BLaER1 (cell line): ENCODE measurements around the gene TRPM7.

ENCODE experiments used
- H3K27ac ChIP-seq: shearing (Covaris generic); formaldehyde crosslinking; 2 replicates; pipeline ENCODE4 v1.8.1; 2022
- H3K27me3 ChIP-seq: shearing (Covaris generic); formaldehyde crosslinking; 2 replicates; pipeline ENCODE4 v1.8.1; 2022
- H3K36me3 ChIP-seq: shearing (Covaris generic); formaldehyde crosslinking; 2 replicates; pipeline ENCODE4 v1.8.1; 2022
- H3K4me1 ChIP-seq: shearing (Covaris generic); formaldehyde crosslinking; 2 replicates; pipeline ENCODE4 v1.8.1; 2022
- H3K4me2 ChIP-seq: shearing (Covaris generic); formaldehyde crosslinking; 2 replicates; pipeline ENCODE4 v1.8.1; 2022
- H3K4me3 ChIP-seq: shearing (Covaris generic); formaldehyde crosslinking; 2 replicates; pipeline ENCODE4 v1.8.1; 2022
- H3K9ac ChIP-seq: shearing (Covaris generic); formaldehyde crosslinking; 2 replicates; pipeline ENCODE4 v1.8.1; 2022
- H3K9me3 ChIP-seq: shearing (Covaris generic); formaldehyde crosslinking; 2 replicates; pipeline ENCODE4 v1.8.1; 2022
- H4K20me1 ChIP-seq: shearing (Covaris generic); formaldehyde crosslinking; 2 replicates; pipeline ENCODE4 v1.8.1; 2022
- Cebpa-rat ChIP-seq: shearing (Covaris generic); IDR thresholded peaks from 2 replicates; pipeline ENCODE4 v1.8.1; 2022

Gene TRPM7

DNA sequence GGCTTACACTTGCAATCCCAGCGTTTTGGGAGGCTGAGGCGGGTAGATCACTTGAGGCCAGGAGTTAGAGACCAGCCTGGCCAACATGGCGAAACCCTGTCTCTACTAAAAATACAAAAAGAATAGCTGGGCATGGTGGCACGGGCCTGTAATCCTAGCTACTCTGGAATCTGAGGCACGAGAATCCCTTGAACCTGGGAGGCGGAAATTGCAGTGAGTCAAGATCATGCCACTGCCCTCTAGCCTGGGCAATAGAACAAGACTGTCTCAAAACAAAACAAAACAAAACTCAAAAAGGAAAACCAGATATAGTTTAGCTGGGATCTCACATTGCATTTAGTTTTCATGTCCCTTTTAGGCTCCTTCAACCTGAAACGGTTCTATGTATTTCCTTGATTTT lies 137.3 kb downstream of the TRPM7 start:
- Histone ChIP-seq H3K9ac (no peak overlapping the region), H3K27ac (no peak overlapping the region), H4K20me1 (no peaks in the 10 kb centered on the region), H3K27me3 (no peaks in the 10 kb centered on the region), H3K4me2 (no peak overlapping the region), H3K9me3 (no peaks in the 10 kb centered on the region), H3K4me3 (no peak overlapping the region), H3K36me3 (no peaks in the 10 kb centered on the region), H3K4me1 (peaks cover 12% of the 10 kb centered on the region)
- no peak for TF ChIP-seq Cebpa-rat

DNA sequence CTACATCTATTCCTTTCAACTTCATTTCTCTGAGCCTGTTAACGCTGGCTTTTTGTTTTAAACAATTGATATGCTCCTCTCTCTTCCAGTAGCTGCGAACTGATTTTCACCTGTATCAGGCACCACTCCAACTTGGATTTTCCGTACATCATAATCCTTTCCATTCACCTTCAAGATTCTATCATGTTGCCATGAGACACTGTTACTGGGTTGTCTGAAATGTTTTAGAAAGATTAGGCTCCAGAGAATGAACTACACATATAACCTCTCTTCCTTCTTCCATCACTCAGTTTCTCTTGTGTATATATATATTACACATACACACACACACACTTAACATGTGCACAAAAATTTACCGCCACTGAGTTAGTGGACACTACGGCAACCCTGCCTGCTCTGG lies 140.0 kb downstream of the TRPM7 start, which contains the start of gene USP50:
TSS of gene USP50 (minus strand) at position 101 of the 400 bp plus-strand sequence. CDS start 141 bp downstream, outside the sequence.
- Histone ChIP-seq H3K4me1 (peaks cover 15% of the 10 kb centered on the region), H3K9me3 (no peaks in the 10 kb centered on the region), H3K27me3 (no peaks in the 10 kb centered on the region), H3K4me2 (peak within 1 kb of the TSS; percentile 49), H3K36me3 (no peaks in the 10 kb centered on the region), H3K4me3 (no peak within 1 kb of the TSS), H3K9ac (no peak within 1 kb of the TSS), H3K27ac (0 out of 2 replicates have a peak within 1 kb of the TSS, but pooled peaks have one; percentile 6), H4K20me1 (no peaks in the 10 kb centered on the region)
- no peak for TF ChIP-seq Cebpa-rat

DNA sequence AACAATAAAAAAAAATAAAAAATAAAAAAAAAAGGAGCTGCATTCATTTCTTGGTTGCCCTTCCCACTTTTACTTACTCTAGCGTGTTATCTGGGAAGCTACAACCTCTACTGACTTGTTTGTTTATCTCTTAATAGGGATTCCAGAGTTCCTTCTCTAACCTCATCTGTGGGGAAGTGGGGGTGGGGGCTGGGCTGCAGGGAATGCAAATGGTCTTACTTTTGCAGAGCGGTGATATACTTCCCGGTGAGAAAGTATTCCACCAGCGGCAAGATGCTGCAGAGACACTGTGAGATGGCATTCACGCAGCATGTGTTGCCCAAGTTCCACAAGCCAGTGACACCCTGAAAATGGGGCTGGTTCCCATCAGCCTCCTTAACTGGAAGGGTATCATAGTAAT lies 142.2 kb downstream of the TRPM7 start:
- H3K27ac ChIP-seq, result no peak overlapping the region
- no peaks in the 10 kb centered on the region for H3K9me3 ChIP-seq
- no peaks in the 10 kb centered on the region for H4K20me1 ChIP-seq
- H3K36me3 ChIP-seq, result no peaks in the 10 kb centered on the region
- H3K4me1 ChIP-seq, result peaks cover 24% of the 10 kb centered on the region
- no peak overlapping the region for H3K9ac ChIP-seq
- H3K4me2 ChIP-seq, result no peak overlapping the region
- no peak overlapping the region for H3K4me3 ChIP-seq
- no peak for TF ChIP-seq Cebpa-rat
- no peaks in the 10 kb centered on the region for H3K27me3 ChIP-seq

DNA sequence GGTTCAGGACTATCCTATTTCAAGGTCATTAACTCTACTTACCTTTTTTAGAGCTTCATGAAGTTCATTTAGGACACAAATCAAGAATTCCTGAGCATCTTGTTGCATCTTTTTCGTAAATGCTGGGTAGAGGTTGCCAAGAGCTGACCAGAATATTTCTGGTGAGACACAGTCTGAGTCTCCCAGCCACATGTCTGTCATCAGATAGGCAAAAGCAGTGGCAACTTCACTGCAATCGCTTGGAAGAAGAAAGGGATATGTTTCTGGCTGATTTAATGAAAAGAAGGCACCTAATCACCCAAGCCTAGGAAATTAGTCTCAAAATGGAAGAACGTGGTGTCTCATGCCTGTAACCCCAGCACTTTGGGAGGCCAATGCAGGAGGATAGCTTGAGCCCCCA lies 143.0 kb downstream of the TRPM7 start:
- H3K9me3 ChIP-seq, result no peaks in the 10 kb centered on the region
- no peak overlapping the region for H3K27ac ChIP-seq
- no peak overlapping the region for H3K4me2 ChIP-seq
- TF ChIP-seq Cebpa-rat, result no peak
- H4K20me1 ChIP-seq, result no peaks in the 10 kb centered on the region
- H3K27me3 ChIP-seq, result no peaks in the 10 kb centered on the region
- H3K4me3 ChIP-seq, result no peak overlapping the region
- H3K9ac ChIP-seq, result no peak overlapping the region
- H3K4me1 ChIP-seq, result peaks cover 24% of the 10 kb centered on the region
- H3K36me3 ChIP-seq, result no peaks in the 10 kb centered on the region

- H3K4me1 ChIP-seq, result peaks cover 24% of the 10 kb centered on the region
- H3K4me3 ChIP-seq, result no peak overlapping the region
- H3K27ac ChIP-seq, result no peak overlapping the region
- H4K20me1 ChIP-seq, result no peaks in the 10 kb centered on the region
- H3K9me3 ChIP-seq, result no peaks in the 10 kb centered on the region
- no peak overlapping the region for H3K4me2 ChIP-seq
- no peak overlapping the region for H3K9ac ChIP-seq
- no peaks in the 10 kb centered on the region for H3K27me3 ChIP-seq
- H3K36me3 ChIP-seq, result no peaks in the 10 kb centered on the region
- TF ChIP-seq Cebpa-rat, result no peak
Observed at GRCh38 chr15:50542887-50543210, 143.7 kb downstream of the TRPM7 start.

DNA sequence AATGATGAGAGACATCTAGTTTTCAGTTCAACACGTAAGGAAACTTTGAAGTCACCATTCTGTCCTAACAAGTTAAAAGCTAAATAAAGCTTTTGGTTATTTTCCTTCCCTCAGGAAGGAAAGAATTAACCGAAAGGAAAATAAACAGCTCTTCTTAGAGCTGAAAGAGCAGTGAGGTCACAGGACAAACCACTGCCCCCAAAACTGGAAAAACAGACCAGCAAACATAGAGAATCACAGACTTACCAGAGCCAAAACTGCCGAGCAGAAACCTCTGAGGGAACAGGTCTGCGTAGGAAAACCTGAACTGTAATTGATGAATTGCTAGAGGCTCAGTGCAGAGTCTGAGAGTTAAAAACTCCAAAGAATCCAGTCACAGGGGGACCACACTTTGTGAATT lies 154.8 kb downstream of the TRPM7 start:
- H3K4me1 ChIP-seq, result peaks cover 27% of the 10 kb centered on the region
- TF ChIP-seq Cebpa-rat, result no peak
- H3K4me2 ChIP-seq, result peak overlapping the region; percentile 63
- H3K36me3 ChIP-seq, result no peaks in the 10 kb centered on the region
- H3K27ac ChIP-seq, result peak overlapping the region; percentile 62; the same call in 1 of the 2 replicates
- no peaks in the 10 kb centered on the region for H3K9me3 ChIP-seq
- H3K27me3 ChIP-seq, result no peaks in the 10 kb centered on the region
- peak overlapping the region; percentile 61; the same call in 1 of the 2 replicates for H3K9ac ChIP-seq
- H3K4me3 ChIP-seq, result no peak overlapping the region; the same call in 1 of the 2 replicates
- H4K20me1 ChIP-seq, result no peaks in the 10 kb centered on the region

- H3K36me3 ChIP-seq, result no peaks in the 10 kb centered on the region
- H3K9ac ChIP-seq, result no peak overlapping the region
- no peak overlapping the region for H3K27ac ChIP-seq
- H3K27me3 ChIP-seq, result no peaks in the 10 kb centered on the region
- no peaks in the 10 kb centered on the region for H4K20me1 ChIP-seq
- no peaks in the 10 kb centered on the region for H3K9me3 ChIP-seq
- TF ChIP-seq Cebpa-rat, result no peak
- H3K4me1 ChIP-seq, result peaks cover 27% of the 10 kb centered on the region
- H3K4me3 ChIP-seq, result no peak overlapping the region; the same call in 1 of the 2 replicates
- peak overlapping the region; percentile 63 for H3K4me2 ChIP-seq
Observed at GRCh38 chr15:50531163-50531562, 155.4 kb downstream of the TRPM7 start.

DNA sequence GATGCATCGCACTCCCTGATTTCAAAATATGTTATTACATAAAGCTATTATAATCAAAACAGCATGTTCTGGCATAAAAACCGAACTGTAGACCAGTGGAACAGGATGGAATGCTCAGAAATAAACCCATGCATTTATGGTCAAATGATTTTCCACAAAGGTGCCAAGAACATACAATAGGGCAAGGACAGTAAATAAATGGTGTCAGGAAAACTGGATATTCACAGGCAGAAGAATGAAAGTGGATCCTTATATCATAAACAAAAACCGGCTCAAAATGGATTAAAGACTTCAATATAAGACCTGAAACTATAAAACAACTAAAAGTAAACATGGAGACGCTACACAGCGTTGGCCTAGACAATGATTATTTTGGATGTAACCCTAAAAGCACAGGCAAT lies 162.7 kb downstream of the TRPM7 start:
- no peak for TF ChIP-seq Cebpa-rat
- Histone ChIP-seq H3K9ac (no peak overlapping the region), H3K27ac (no peak overlapping the region), H3K4me3 (no peak overlapping the region), H3K9me3 (peaks cover 2% of the 10 kb centered on the region; the same call in 1 of the 2 replicates), H3K36me3 (no peaks in the 10 kb centered on the region), H3K4me2 (no peak overlapping the region), H3K4me1 (no peaks in the 10 kb centered on the region), H4K20me1 (no peaks in the 10 kb centered on the region), H3K27me3 (no peaks in the 10 kb centered on the region)

- no peak overlapping the region for H3K9ac ChIP-seq
- no peak overlapping the region for H3K4me3 ChIP-seq
- H4K20me1 ChIP-seq, result no peaks in the 10 kb centered on the region
- no peak overlapping the region for H3K27ac ChIP-seq
- H3K4me1 ChIP-seq, result no peaks in the 10 kb centered on the region
- TF ChIP-seq Cebpa-rat, result no peak
- H3K9me3 ChIP-seq, result peaks cover 15% of the 10 kb centered on the region
- H3K36me3 ChIP-seq, result no peaks in the 10 kb centered on the region
- no peaks in the 10 kb centered on the region for H3K27me3 ChIP-seq
- H3K4me2 ChIP-seq, result no peak overlapping the region
Observed at GRCh38 chr15:50519740-50520425, 166.7 kb downstream of the TRPM7 start.

GRCh38 chr15:50513001-50513400 lies 173.6 kb downstream of the TRPM7 start:
- Histone ChIP-seq H3K4me1 (no peaks in the 10 kb centered on the region), H3K4me3 (no peak overlapping the region), H3K4me2 (no peak overlapping the region), H3K27ac (no peak overlapping the region), H3K27me3 (no peaks in the 10 kb centered on the region), H3K36me3 (no peaks in the 10 kb centered on the region), H4K20me1 (no peaks in the 10 kb centered on the region), H3K9me3 (peaks cover 5% of the 10 kb centered on the region), H3K9ac (no peak overlapping the region)
- TF ChIP-seq Cebpa-rat, result no peak
